LNCaP clone FGC (cell line): Measurements from ENCODE around the gene CT47C1.

Experiments used
- DNase-seq: peaks from one replicate; pipeline ENCODE4 v3.0.0-alpha.2; 2011; ENCODE audit warnings: low read depth
- H3K4me3 ChIP-seq: 2 replicates; pipeline ENCODE4 v1.5.1; 2011; ENCODE audit warnings: mild to moderate bottlenecking, low read depth, low read length, control low read depth
- CTCF ChIP-seq: IDR thresholded peaks from 2 replicates; pipeline ENCODE4 v1.5.1; 2012; ENCODE audit warnings: mild to moderate bottlenecking; ENCODE audit not compliant: control insufficient read depth, insufficient read depth; ENCODE audit errors: extremely low read depth

CT47C1 gene

GRCh38 chrX:119063428-119063827 is 9.4 kb upstream of the CT47C1 start:
- DNase-seq = no peak
- no peak for TF ChIP-seq CTCF
- no peak overlapping the region for H3K4me3 ChIP-seq

- no peak for DNase-seq
- peak; percentile 72 for TF ChIP-seq CTCF
- H3K4me3 ChIP-seq = no peak overlapping the region
Observed at GRCh38 chrX:119067023-119067739, 5.6 kb upstream of the CT47C1 start.

- DNase-seq = no peak
Observed at GRCh38 chrX:119069128-119069527, 3.7 kb upstream of the CT47C1 start.

GRCh38 chrX:119069762-119070161 is 3.0 kb upstream of the CT47C1 start:
- no peak for DNase-seq
- H3K4me3 ChIP-seq = no peak overlapping the region
- no peak for TF ChIP-seq CTCF

More at GRCh38 chrX:119069128-119069527, 3.7 kb upstream of the CT47C1 start:
- TF ChIP-seq CTCF = no peak
- H3K4me3 ChIP-seq = no peak overlapping the region

GRCh38 chrX:119071381-119071780 is 1.4 kb upstream of the CT47C1 start:
- no peak for TF ChIP-seq CTCF
- DNase-seq = no peak
- H3K4me3 ChIP-seq = no peak overlapping the region

- TF ChIP-seq CTCF = no peak
- H3K4me3 ChIP-seq = no peak overlapping the region
- DNase-seq = no peak
Observed at GRCh38 chrX:119073200-119073905, 560 bp downstream of the CT47C1 start.
